ENCODE results near the gene POLK. TPM values are rescaled to one million over a fixed set of nuclear protein-coding genes. Genes with fewer than 3 reads are reported as not detected.
A peak's percentile ranks its signal among the peaks of the same experiment; 100 is the strongest.
"Not testable (repeated sequence)": the region's sequence is repeated elsewhere in the genome, so short reads cannot be mapped to it uniquely, and the experiment has no call there.

The POLK gene
- total and polyA plus RNA-seq, 10 donors, result 4.1 to 56.6 (median 37.0) TPM

DNA sequence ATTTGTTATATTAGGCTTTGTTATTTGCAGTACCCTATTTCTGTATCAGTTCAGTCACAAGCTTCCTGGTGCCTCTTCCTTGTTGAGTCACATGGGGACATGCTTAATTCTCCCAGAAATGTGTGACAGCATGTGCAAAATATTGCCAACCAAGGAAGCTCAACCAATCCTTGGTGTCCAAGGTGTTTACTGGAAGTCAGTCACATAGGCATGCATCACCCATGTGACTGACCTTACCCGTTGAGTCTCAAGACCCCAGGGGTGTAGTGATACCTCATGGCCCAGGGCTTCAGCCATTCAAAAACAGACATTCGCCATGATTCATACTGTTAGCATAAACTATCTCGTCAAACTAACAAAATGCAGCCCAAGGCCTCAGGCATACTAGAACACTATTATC lies 90.3 kb downstream of the POLK start:
- H3K4me3 ChIP-seq, result no peak overlapping the region
- intact Hi-C loops (cut with DNase I; ENCODE audit: low total_unique reads), result no loop called here
- H3K27me3 ChIP-seq (replicated peaks in 1 of 7), result no peaks in the 10 kb centered on the region
- peaks cover 0 to 3% (median 0%) of the 10 kb centered on the region in 6 donors for H3K4me1 ChIP-seq
- TF ChIP-seq, protein P1, sequence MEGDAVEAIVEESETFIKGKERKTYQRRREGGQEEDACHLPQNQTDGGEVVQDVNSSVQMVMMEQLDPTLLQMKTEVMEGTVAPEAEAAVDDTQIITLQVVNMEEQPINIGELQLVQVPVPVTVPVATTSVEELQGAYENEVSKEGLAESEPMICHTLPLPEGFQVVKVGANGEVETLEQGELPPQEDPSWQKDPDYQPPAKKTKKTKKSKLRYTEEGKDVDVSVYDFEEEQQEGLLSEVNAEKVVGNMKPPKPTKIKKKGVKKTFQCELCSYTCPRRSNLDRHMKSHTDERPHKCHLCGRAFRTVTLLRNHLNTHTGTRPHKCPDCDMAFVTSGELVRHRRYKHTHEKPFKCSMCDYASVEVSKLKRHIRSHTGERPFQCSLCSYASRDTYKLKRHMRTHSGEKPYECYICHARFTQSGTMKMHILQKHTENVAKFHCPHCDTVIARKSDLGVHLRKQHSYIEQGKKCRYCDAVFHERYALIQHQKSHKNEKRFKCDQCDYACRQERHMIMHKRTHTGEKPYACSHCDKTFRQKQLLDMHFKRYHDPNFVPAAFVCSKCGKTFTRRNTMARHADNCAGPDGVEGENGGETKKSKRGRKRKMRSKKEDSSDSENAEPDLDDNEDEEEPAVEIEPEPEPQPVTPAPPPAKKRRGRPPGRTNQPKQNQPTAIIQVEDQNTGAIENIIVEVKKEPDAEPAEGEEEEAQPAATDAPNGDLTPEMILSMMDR (IDR thresholded peaks at IDR 0.05 in 8 of 11, conservative IDR thresholded peaks at IDR 0.05 in 3 of 11), result no peak
- TF ChIP-seq POLR2AphosphoS5 (IDR thresholded peaks at IDR 0.05) (no peak), POLR2A (IDR thresholded peaks at IDR 0.05) (no peak)
- H3K9me3 ChIP-seq, result no peaks in the 10 kb centered on the region
- peaks cover 0 to 73% (median 14%) of the 10 kb centered on the region in 6 donors for H3K36me3 ChIP-seq
- WGBS, 5 donors, result 89 to 98% (median 97%) methylated on average over 3 of the region's 3 CpGs
- no peak for DNase-seq
- H3K27ac ChIP-seq, result no peak overlapping the region

- Histone ChIP-seq H3K27ac (no peak overlapping the region), H3K4me1 (peaks cover 0 to 13% (median 0%) of the 10 kb centered on the region in 6 donors), H3K9me3 (no peaks in the 10 kb centered on the region), H3K4me3 (no peak overlapping the region), H3K27me3 (replicated peaks in 1 of 7) (no peaks in the 10 kb centered on the region), H3K36me3 (peaks cover 0 to 60% (median 10%) of the 10 kb centered on the region in 6 donors)
- intact Hi-C loops (cut with DNase I; ENCODE audit: low total_unique reads), result no loop called here
- TF ChIP-seq, protein P1 (IDR thresholded peaks at IDR 0.05 in 8 of 11, conservative IDR thresholded peaks at IDR 0.05 in 3 of 11), result no peak
- no peak for TF ChIP-seq POLR2AphosphoS5 (IDR thresholded peaks at IDR 0.05)
- DNase-seq, result no peak
These were observed 91.7 kb downstream of the POLK start for GRCh38 chr5:75603371-75603770.

DNA sequence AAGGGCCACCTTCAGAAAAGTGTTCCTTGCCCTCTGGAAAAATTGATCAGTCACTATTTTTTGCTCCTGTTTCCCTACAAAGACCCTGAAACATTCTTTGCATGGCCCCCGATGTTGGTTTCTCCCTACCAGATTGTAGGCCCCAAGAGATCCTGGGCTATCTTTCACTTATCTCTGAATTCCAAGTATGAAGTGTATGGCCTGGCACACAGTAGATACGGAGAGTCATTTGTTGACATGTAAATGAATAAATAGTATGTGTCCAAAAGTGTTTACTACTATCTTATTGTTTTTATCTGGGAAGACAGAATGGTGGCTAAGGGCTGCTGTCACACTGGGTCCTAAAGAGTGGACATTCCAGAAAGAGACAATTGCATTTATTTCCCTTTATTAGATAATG lies 92.1 kb downstream of the POLK start:
- no peak for TF ChIP-seq POLR2A (IDR thresholded peaks at IDR 0.05)
- TF ChIP-seq, protein P1 (IDR thresholded peaks at IDR 0.05 in 8 of 11, conservative IDR thresholded peaks at IDR 0.05 in 3 of 11), result no peak
- no peak for TF ChIP-seq POLR2AphosphoS5 (IDR thresholded peaks at IDR 0.05)
- 89 to 100% (median 95%) methylated on average over 2 of the region's 2 CpGs for WGBS, 5 donors
- intact Hi-C loops (cut with DNase I; ENCODE audit: low total_unique reads), result no loop called here
- no peak for DNase-seq
- Histone ChIP-seq H3K4me1 (peaks cover 0 to 13% (median 0%) of the 10 kb centered on the region in 6 donors), H3K27me3 (replicated peaks in 1 of 7) (no peaks in the 10 kb centered on the region), H3K9me3 (no peaks in the 10 kb centered on the region), H3K4me3 (no peak overlapping the region), H3K27ac (no peak overlapping the region), H3K36me3 (peaks cover 0 to 55% (median 10%) of the 10 kb centered on the region in 6 donors)

DNA sequence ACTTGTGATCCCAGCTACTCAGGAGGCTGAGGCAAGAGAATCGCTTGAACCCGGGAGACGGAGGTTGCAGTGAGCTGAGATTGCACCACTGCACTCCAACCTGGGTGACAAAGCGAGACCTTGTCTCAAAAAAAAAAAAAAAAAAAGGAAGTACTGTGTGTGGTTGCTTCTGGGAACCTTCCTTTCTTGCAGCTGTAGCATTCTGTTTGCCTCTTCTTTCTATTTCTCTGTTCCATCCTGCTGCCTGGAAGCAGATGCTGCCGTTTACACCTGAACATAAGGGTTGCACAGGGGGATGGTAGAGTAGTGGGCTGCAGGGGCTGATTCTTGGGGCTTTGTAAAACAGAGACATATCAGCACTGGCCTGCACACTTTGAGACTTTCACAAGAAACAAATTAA lies 95.7 kb downstream of the POLK start:
- DNase-seq; H3K4me3 ChIP-seq; intact Hi-C loops (cut with DNase I; ENCODE audit: low total_unique reads); H3K9me3 ChIP-seq: not testable (repeated sequence)
- Histone ChIP-seq H3K27ac (peak overlapping the region in 2 of 8 donors; percentile 33 to 36), H3K36me3 (peaks cover 0 to 24% (median under 1%) of the 10 kb centered on the region in 6 donors), H3K27me3 (replicated peaks in 1 of 7) (peaks cover 0 to 18% (median 8%) of the 10 kb centered on the region in 7 donors), H3K4me1 (peaks cover 0 to 32% (median 14%) of the 10 kb centered on the region in 6 donors)
- WGBS, 5 donors, result 33 to 70% (median 60%) methylated on average over 5 of the region's 5 CpGs

GRCh38 chr5:75608870-75609269 lies 97.2 kb downstream of the POLK start:
- TF ChIP-seq POLR2AphosphoS5 (IDR thresholded peaks at IDR 0.05) (no peak), POLR2A (IDR thresholded peaks at IDR 0.05) (no peak)
- TF ChIP-seq, protein P1 (IDR thresholded peaks at IDR 0.05 in 8 of 11, conservative IDR thresholded peaks at IDR 0.05 in 3 of 11), result no peak
- peaks cover 0 to 9% (median 0%) of the 10 kb centered on the region in 6 donors for H3K36me3 ChIP-seq
- no peak overlapping the region for H3K4me3 ChIP-seq
- no peak overlapping the region for H3K27ac ChIP-seq
- no peak for DNase-seq
- H3K27me3 ChIP-seq (replicated peaks in 1 of 7), result peaks cover 0 to 21% (median 8%) of the 10 kb centered on the region in 7 donors
- peaks cover 0 to 34% (median 14%) of the 10 kb centered on the region in 6 donors for H3K4me1 ChIP-seq
- H3K9me3 ChIP-seq, result no peaks in the 10 kb centered on the region
- 91 to 100% (median 97%) methylated on average over 1 of the region's 1 CpG for WGBS, 5 donors
- intact Hi-C loops (cut with DNase I; ENCODE audit: low total_unique reads), result no loop called here
